Esophagus muscularis mucosa (tissue), 3 donors: ENCODE measurements around the gene NEK4.

Source experiments
- EP300 ChIP-seq: sonication (generic); formaldehyde crosslinking; IDR thresholded peaks from one replicate; pipeline ENCODE4 v1.6.1; 2017; ENCODE audit warnings: antibody characterized with exemption
- TF ChIP-seq, protein P1 (sequence below), 3 experiments: fragments of 200-600 bp in 2 of 3; fragments of 450-650 bp in 1 of 3; sonication (generic) in 2 of 3; IDR thresholded peaks; one replicate each; pipeline ENCODE4 v1.5.1; 2017 to 2019; ENCODE audit warnings: antibody characterized with exemption in 3 of 3, mild to moderate bottlenecking in 2 of 3, moderate library complexity in 1 of 3

DNA sequence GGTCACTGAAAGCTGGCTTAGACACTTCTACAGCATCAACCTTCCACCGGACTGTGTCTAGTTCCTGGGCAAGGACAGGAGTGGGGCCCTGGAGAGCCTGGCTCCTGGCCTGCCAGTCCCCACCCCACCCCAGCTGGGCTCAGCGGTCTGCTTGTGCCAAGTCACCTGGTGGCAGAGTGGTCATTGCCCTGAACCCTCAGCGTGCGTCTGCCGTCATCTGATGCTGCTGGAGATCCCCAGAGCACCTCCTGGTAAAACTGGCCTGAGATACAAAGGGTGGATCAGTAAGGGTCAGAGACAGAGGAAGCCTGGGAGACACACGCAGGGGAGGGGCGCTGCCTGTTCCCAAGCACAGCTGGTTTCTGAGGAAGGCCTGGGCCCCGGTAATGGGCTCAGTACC is 43.1 kb upstream of the NEK4 start:
- TF ChIP-seq EP300: no peak
- TF ChIP-seq, protein P1, sequence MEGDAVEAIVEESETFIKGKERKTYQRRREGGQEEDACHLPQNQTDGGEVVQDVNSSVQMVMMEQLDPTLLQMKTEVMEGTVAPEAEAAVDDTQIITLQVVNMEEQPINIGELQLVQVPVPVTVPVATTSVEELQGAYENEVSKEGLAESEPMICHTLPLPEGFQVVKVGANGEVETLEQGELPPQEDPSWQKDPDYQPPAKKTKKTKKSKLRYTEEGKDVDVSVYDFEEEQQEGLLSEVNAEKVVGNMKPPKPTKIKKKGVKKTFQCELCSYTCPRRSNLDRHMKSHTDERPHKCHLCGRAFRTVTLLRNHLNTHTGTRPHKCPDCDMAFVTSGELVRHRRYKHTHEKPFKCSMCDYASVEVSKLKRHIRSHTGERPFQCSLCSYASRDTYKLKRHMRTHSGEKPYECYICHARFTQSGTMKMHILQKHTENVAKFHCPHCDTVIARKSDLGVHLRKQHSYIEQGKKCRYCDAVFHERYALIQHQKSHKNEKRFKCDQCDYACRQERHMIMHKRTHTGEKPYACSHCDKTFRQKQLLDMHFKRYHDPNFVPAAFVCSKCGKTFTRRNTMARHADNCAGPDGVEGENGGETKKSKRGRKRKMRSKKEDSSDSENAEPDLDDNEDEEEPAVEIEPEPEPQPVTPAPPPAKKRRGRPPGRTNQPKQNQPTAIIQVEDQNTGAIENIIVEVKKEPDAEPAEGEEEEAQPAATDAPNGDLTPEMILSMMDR (IDR thresholded peaks at IDR 0.05): no peak
